ENCODE results near the gene CHD5. TPM values are rescaled to one million over a fixed set of nuclear protein-coding genes. Genes with fewer than 3 reads are reported as not detected.

Gene CHD5
- total and polyA plus RNA-seq, 2 of the 4 experiments (the other 2 are of a cell fraction): under 0.01 to 0.09 TPM

- Histone ChIP-seq H3K36me3 (ENCODE audit: control insufficient read depth, insufficient read depth, low read length) (no peaks in the 10 kb centered on the region), H2AK5ac (ENCODE audit: low read depth, low read length) (no peak overlapping the region), H4K20me1 (ENCODE audit: insufficient read depth, low read length) (no peaks in the 10 kb centered on the region), H3K23ac (ENCODE audit: low read depth, low read length) (no peak overlapping the region), H3K9me1 (ENCODE audit: insufficient read depth, low read length) (no peaks in the 10 kb centered on the region), H3K4ac (ENCODE audit: low read depth, low read length) (no peak overlapping the region), H2BK15ac (ENCODE audit: low read depth, low read length) (no peak overlapping the region), H3K79me1 (ENCODE audit: low read depth in 1 of 2, low read length in 2 of 2) (no peaks in the 10 kb centered on the region), H4K5ac (ENCODE audit: low read depth, low read length) (no peak overlapping the region), H3K27ac (ENCODE audit: insufficient read depth, low read length) (no peak overlapping the region), H2AFZ (replicated peaks; ENCODE audit: low read length, poor library complexity) (no peak overlapping the region), H3K9me3 (ENCODE audit: control insufficient read depth, insufficient read depth, low read length) (no peaks in the 10 kb centered on the region), H2BK5ac (ENCODE audit: low read depth, low read length, poor library complexity, severe bottlenecking) (no peak overlapping the region), H3K4me2 (ENCODE audit: low read depth, low read length) (no peak overlapping the region), H2BK20ac (ENCODE audit: low read depth, low read length) (no peak overlapping the region), H3K9ac (ENCODE audit: low read depth, low read length) (no peak overlapping the region), H4K8ac (ENCODE audit: low read depth in 2 of 2, low read length in 2 of 2) (no peak overlapping the region), H3K14ac (replicated peaks; ENCODE audit: low read depth, low read length) (no peak overlapping the region), H3K4me3 (ENCODE audit: insufficient read depth, low read depth, low read length) (no peak overlapping the region), H3K4me1 (ENCODE audit: control insufficient read depth, insufficient read depth, low read length) (no peaks in the 10 kb centered on the region), H2BK120ac (ENCODE audit: low read depth, low read length) (no peak overlapping the region), H2AK9ac (replicated peaks; ENCODE audit: low read depth, low read length, poor library complexity) (no peak overlapping the region), H3K56ac (ENCODE audit: extremely low read depth, insufficient read depth, low read length) (no peak overlapping the region), H3K27me3 (ENCODE audit: control insufficient read depth, insufficient read depth, low read length) (peaks cover 30% of the 10 kb centered on the region), H3K18ac (ENCODE audit: low read depth, low read length) (no peak overlapping the region), H4K91ac (ENCODE audit: insufficient read depth, low read depth, low read length) (no peak overlapping the region)
- ChIA-PET POLR2A (ENCODE audit: unreplicated experiment) (interaction anchor here (0.6 kb wide), 1 partner anchor 17 kb away, joined by 3 read pairs; no protein-coding TSS in a partner anchor), CTCF (no interaction called here)
- in situ Hi-C loops (cut with MboI; ENCODE audit: low sequenced_read_pairs) (no loop called here), dilution Hi-C loops (cut with HindIII; ENCODE audit: low sequenced_read_pairs, unreplicated experiment) (no loop called here), intact Hi-C loops (cut with micrococcal nuclease) (no loop called here)
- no peak for TF ChIP-seq MXI1 (IDR thresholded peaks at IDR 0.05; ENCODE audit: borderline replicate concordance, low read depth, low read length)
- no peak for TF ChIP-seq CEBPB (IDR thresholded peaks at IDR 0.05; ENCODE audit: low read depth, low read length)
- no peak for TF ChIP-seq MAZ (IDR thresholded peaks at IDR 0.05; ENCODE audit: borderline replicate concordance, low read depth, low read length)
- no peak for TF ChIP-seq RCOR1 (IDR thresholded peaks at IDR 0.05; ENCODE audit: insufficient replicate concordance, low read length)
- peak; percentile 26; the same call in 1 of the 2 replicates for TF ChIP-seq USF2 (IDR thresholded peaks at IDR 0.05; ENCODE audit: low read depth, low read length)
- TF ChIP-seq, protein P1, sequence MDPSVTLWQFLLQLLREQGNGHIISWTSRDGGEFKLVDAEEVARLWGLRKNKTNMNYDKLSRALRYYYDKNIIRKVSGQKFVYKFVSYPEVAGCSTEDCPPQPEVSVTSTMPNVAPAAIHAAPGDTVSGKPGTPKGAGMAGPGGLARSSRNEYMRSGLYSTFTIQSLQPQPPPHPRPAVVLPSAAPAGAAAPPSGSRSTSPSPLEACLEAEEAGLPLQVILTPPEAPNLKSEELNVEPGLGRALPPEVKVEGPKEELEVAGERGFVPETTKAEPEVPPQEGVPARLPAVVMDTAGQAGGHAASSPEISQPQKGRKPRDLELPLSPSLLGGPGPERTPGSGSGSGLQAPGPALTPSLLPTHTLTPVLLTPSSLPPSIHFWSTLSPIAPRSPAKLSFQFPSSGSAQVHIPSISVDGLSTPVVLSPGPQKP (IDR thresholded peaks at IDR 0.05; ENCODE audit: borderline replicate concordance, low read depth, low read length): no peak
- no peak for TF ChIP-seq RFX5 (IDR thresholded peaks at IDR 0.05; ENCODE audit: low read depth, low read length)
- no peak for TF ChIP-seq CHD1 (IDR thresholded peaks at IDR 0.05; ENCODE audit: low read depth, low read length)
- ATAC-seq (ENCODE audit: low read depth) (no peak), DNase-seq (no peak)
- no CpG with 5 or more reads among the region's 2 CpGs for WGBS, 2 experiments (ENCODE audit: extremely low coverage in 2 of 2, insufficient read length in 1 of 2)
- no TSS peak for BruUV-seq (replicated peaks)
These were observed 39.7 kb downstream of the CHD5 start for GRCh38 chr1:6140413-6140812.

Data from IMR-90 (cell line).